ENCODE data around the gene CLNK. TPM values are rescaled to one million over a fixed set of nuclear protein-coding genes. Genes with fewer than 3 reads are reported as not detected.

CLNK gene
- total RNA-seq, 1 donor from 2014 or later, result not detected

DNA sequence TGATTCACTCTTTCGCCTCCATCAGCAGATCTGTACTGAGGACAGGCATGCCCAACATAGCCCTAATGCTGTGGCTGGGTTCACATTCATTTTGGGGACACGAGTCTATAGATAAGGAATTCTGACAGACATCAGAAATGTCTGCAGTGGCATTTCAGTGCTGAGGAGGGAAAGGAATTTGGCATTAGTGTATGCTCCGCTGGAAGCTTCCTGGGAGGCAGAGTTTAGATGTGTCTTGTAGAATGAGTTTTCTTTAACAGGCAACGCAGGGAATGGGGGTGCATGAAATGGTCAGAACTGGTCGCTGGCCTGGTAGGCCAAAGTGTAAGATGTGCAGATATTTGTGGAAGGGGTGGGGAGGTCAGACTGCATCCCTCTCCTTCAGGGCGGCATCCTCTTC is 183.8 kb downstream of the CLNK start:
- Mint-ChIP-seq H3K27me3 (peaks cover 3% of the 10 kb centered on the region), H3K27ac (no peak overlapping the region), H3K9me3 (ENCODE audit: low read depth) (peaks cover 3% of the 10 kb centered on the region), H3K4me3 (ENCODE audit: low read depth) (no peak overlapping the region), H3K4me1 (ENCODE audit: low read depth) (peaks cover 3% of the 10 kb centered on the region), H3K36me3 (ENCODE audit: insufficient read depth) (no peaks in the 10 kb centered on the region)
- DNase-seq (ENCODE audit: low spot score, unreplicated experiment), result no peak
- TF ChIP-seq CTCF (IDR thresholded peaks at IDR 0.05; ENCODE audit: unreplicated experiment), result no peak

GRCh38 chr4:10496200-10496599 is 188.4 kb downstream of the CLNK start:
- no peak overlapping the region for H3K4me3 Mint-ChIP-seq (ENCODE audit: low read depth)
- peaks cover 3% of the 10 kb centered on the region for H3K9me3 Mint-ChIP-seq (ENCODE audit: low read depth)
- no peak for TF ChIP-seq CTCF (IDR thresholded peaks at IDR 0.05; ENCODE audit: unreplicated experiment)
- H3K27me3 Mint-ChIP-seq, result peaks cover 6% of the 10 kb centered on the region
- no peak overlapping the region for H3K27ac Mint-ChIP-seq
- no peak for DNase-seq (ENCODE audit: low spot score, unreplicated experiment)
- no peaks in the 10 kb centered on the region for H3K36me3 Mint-ChIP-seq (ENCODE audit: insufficient read depth)
- H3K4me1 Mint-ChIP-seq (ENCODE audit: low read depth), result peaks cover 3% of the 10 kb centered on the region

- no peak overlapping the region for H3K4me3 Mint-ChIP-seq (ENCODE audit: low read depth)
- no peaks in the 10 kb centered on the region for H3K36me3 Mint-ChIP-seq (ENCODE audit: insufficient read depth)
- H3K9me3 Mint-ChIP-seq (ENCODE audit: low read depth), result peaks cover 3% of the 10 kb centered on the region
- TF ChIP-seq CTCF (IDR thresholded peaks at IDR 0.05; ENCODE audit: unreplicated experiment), result no peak
- peaks cover 4% of the 10 kb centered on the region for H3K27me3 Mint-ChIP-seq
- DNase-seq (ENCODE audit: low spot score, unreplicated experiment), result no peak
- no peak overlapping the region for H3K27ac Mint-ChIP-seq
- H3K4me1 Mint-ChIP-seq (ENCODE audit: low read depth), result peaks cover 3% of the 10 kb centered on the region
These were observed 188.9 kb downstream of the CLNK start for GRCh38 chr4:10495651-10496050.

DNA sequence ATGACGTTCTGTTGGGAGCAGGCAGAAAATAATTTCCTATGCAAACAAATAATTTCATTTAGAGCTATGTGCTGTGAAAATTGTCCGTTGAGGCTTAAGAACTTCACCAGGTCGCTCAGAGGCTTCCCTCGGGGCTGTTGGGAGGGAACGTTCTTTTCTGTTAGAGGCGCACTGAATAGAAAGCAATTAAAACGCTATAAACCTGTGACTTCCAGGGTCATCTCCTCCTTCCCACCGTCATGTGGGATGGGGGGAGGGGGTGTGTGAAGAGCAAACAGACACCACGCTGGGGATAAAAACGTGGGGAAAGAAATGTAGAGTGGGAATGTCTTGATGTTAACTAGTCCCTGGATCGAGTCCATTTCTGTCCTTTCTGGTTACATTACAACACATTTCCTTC is 192.1 kb downstream of the CLNK start:
- peaks cover 5% of the 10 kb centered on the region for H3K4me1 Mint-ChIP-seq (ENCODE audit: low read depth)
- no peak for TF ChIP-seq CTCF (IDR thresholded peaks at IDR 0.05; ENCODE audit: unreplicated experiment)
- H3K27me3 Mint-ChIP-seq, result peaks cover 3% of the 10 kb centered on the region
- H3K9me3 Mint-ChIP-seq (ENCODE audit: low read depth), result no peaks in the 10 kb centered on the region
- no peak overlapping the region for H3K27ac Mint-ChIP-seq
- no peaks in the 10 kb centered on the region for H3K36me3 Mint-ChIP-seq (ENCODE audit: insufficient read depth)
- H3K4me3 Mint-ChIP-seq (ENCODE audit: low read depth), result no peak overlapping the region
- DNase-seq (ENCODE audit: low spot score, unreplicated experiment), result no peak

DNA sequence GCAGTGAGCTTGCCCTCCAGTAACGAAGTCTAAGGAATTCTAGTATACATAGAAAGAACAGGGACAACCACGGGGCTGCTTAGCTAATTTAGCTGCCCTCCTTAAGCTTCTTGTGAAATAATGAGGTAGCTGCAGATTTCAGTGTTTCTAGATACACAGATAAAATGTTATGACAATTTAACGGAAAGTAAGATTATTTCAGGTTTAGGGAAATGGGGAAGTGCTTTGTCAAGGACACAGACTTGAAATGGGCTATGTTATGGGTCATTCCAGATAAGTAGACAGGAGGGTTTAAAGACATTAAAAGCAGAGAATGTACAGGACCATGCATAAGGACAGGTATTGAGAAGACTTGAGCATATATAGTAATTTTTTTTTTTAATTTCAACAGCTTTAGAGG is 193.2 kb downstream of the CLNK start:
- no peak for TF ChIP-seq CTCF (IDR thresholded peaks at IDR 0.05; ENCODE audit: unreplicated experiment)
- Mint-ChIP-seq H3K4me3 (ENCODE audit: low read depth) (no peak overlapping the region), H3K36me3 (ENCODE audit: insufficient read depth) (no peaks in the 10 kb centered on the region), H3K27ac (no peak overlapping the region), H3K4me1 (ENCODE audit: low read depth) (peaks cover 4% of the 10 kb centered on the region), H3K9me3 (ENCODE audit: low read depth) (no peaks in the 10 kb centered on the region), H3K27me3 (peaks cover 3% of the 10 kb centered on the region)
- no peak for DNase-seq (ENCODE audit: low spot score, unreplicated experiment)
